Measurements from ENCODE around the gene LRCH1. TPM values are rescaled to one million over a fixed set of nuclear protein-coding genes. Genes with fewer than 3 reads are reported as not detected.

Gene LRCH1
- total and polyA plus RNA-seq, 2 donors (not counting 1 experiment from before 2014, with no cell fraction given), result 12.0 to 12.4 TPM

DNA sequence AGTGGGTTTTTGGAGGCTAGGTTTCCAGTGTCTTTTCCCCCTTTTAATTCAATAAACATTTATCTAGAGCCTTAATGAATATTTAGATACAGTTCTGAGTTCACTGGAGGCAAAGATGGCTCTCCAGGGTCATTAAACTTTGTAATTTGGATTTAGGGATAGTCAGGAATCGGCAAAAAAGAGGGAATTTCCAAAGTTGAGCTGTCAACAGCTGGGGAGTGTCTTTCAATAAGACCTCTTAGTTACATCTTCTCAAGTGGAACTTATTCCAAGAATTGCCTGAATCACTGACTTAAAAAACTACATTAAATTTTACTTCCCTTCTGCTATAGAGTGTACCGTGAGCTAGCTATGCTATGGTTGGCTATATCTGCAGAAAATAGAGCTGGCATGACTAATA is 2.0 kb downstream of the LRCH1 start:
- Histone ChIP-seq H3K4me3 (replicated peaks in 1 of 4; ENCODE audit: control extremely low read depth in 1 of 4, insufficient read depth in 1 of 4, low read depth in 3 of 4, low read length in 4 of 4) (peak overlapping the region; percentile 88 to 94 (median 92)), H3K9me3 (ENCODE audit: control insufficient read depth, insufficient read depth, low read depth, low read length) (no peaks in the 10 kb centered on the region), H3K36me3 (ENCODE audit: control insufficient read depth, insufficient read depth, low read length) (no peaks in the 10 kb centered on the region), H4K20me1 (ENCODE audit: control insufficient read depth, extremely low read depth, insufficient read depth, low read length) (no peaks in the 10 kb centered on the region), H2AFZ (ENCODE audit: low read length) (no peak overlapping the region), H3K4me1 (ENCODE audit: control insufficient read depth, extremely low read depth, insufficient read depth, low read length) (peaks cover 3% of the 10 kb centered on the region), H3K79me2 (ENCODE audit: control insufficient read depth, insufficient read depth, low read length) (peaks cover 56% of the 10 kb centered on the region), H3K27me3 (ENCODE audit: control insufficient read depth, insufficient read depth, low read length) (no peaks in the 10 kb centered on the region), H3K4me2 (ENCODE audit: extremely low read depth, insufficient read depth, low read length) (peak overlapping the region; percentile 68), H3K27ac (ENCODE audit: insufficient read depth, low read length) (peak overlapping the region; percentile 93), H3K9ac (ENCODE audit: insufficient read depth, low read length) (peak overlapping the region; percentile 92)
- TF ChIP-seq EZH2 (IDR thresholded peaks at IDR 0.05; ENCODE audit: low read length, missing control alignments), result no peak
- TF ChIP-seq, protein P1, sequence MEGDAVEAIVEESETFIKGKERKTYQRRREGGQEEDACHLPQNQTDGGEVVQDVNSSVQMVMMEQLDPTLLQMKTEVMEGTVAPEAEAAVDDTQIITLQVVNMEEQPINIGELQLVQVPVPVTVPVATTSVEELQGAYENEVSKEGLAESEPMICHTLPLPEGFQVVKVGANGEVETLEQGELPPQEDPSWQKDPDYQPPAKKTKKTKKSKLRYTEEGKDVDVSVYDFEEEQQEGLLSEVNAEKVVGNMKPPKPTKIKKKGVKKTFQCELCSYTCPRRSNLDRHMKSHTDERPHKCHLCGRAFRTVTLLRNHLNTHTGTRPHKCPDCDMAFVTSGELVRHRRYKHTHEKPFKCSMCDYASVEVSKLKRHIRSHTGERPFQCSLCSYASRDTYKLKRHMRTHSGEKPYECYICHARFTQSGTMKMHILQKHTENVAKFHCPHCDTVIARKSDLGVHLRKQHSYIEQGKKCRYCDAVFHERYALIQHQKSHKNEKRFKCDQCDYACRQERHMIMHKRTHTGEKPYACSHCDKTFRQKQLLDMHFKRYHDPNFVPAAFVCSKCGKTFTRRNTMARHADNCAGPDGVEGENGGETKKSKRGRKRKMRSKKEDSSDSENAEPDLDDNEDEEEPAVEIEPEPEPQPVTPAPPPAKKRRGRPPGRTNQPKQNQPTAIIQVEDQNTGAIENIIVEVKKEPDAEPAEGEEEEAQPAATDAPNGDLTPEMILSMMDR (conservative IDR thresholded peaks at IDR 0.05 in 1 of 2, IDR thresholded peaks at IDR 0.05 in 1 of 2; ENCODE audit: low read depth in 1 of 2, low read length in 2 of 2), result no peak
- peak; percentile 16 to 56 for DNase-seq (ENCODE audit: low read depth in 2 of 2)

DNA sequence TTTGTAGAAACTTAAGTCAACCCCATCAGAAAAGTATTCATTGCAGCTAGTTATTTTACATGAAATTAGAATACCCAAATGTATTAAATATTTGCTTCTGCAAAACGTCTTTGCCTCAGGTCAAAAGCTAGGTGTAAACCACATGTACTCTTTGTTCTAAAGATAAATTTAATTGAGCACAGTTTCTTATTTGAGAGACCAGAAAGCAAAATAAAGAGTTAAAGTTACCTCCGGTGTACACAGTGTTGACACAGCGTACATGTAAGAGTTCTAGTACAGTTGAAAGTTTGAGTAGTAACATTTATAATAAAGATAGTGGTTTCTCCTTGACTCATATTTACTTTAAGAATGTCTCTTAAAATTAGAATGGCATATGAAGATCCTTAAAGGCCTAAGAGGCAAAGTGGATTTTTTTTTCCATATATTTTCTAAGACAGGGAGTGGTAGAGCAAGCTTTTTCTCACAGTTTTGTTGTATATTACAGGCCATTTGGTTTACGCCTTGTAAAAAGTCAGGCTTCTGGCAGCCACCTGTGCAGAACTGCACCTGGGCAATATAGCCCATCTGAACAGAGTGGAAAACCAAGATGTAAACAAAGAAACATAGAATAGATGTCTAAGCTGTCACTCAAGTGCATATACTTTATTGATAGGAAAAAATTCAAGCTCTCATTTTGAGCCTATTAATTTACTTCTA is 2.9 kb downstream of the LRCH1 start:
- Histone ChIP-seq H4K20me1 (ENCODE audit: control insufficient read depth, extremely low read depth, insufficient read depth, low read length) (no peaks in the 10 kb centered on the region), H3K4me1 (ENCODE audit: control insufficient read depth, extremely low read depth, insufficient read depth, low read length) (peaks cover 4% of the 10 kb centered on the region), H3K36me3 (ENCODE audit: control insufficient read depth, insufficient read depth, low read length) (no peaks in the 10 kb centered on the region), H3K4me3 (replicated peaks in 1 of 4; ENCODE audit: control extremely low read depth in 1 of 4, insufficient read depth in 1 of 4, low read depth in 3 of 4, low read length in 4 of 4) (peak overlapping the region in 2 of 4 experiments; percentile 88 to 94), H3K9me3 (ENCODE audit: control insufficient read depth, insufficient read depth, low read depth, low read length) (no peaks in the 10 kb centered on the region), H3K27ac (ENCODE audit: insufficient read depth, low read length) (no peak overlapping the region), H3K79me2 (ENCODE audit: control insufficient read depth, insufficient read depth, low read length) (peaks cover 64% of the 10 kb centered on the region), H2AFZ (ENCODE audit: low read length) (no peak overlapping the region), H3K4me2 (ENCODE audit: extremely low read depth, insufficient read depth, low read length) (peak overlapping the region; percentile 68), H3K9ac (ENCODE audit: insufficient read depth, low read length) (no peak overlapping the region), H3K27me3 (ENCODE audit: control insufficient read depth, insufficient read depth, low read length) (no peaks in the 10 kb centered on the region)
- TF ChIP-seq, protein P1 (conservative IDR thresholded peaks at IDR 0.05 in 1 of 2, IDR thresholded peaks at IDR 0.05 in 1 of 2; ENCODE audit: low read depth in 1 of 2, low read length in 2 of 2), result no peak
- TF ChIP-seq EZH2 (IDR thresholded peaks at IDR 0.05; ENCODE audit: low read length, missing control alignments), result no peak
- DNase-seq (ENCODE audit: low read depth in 2 of 2), result no peak

DNA sequence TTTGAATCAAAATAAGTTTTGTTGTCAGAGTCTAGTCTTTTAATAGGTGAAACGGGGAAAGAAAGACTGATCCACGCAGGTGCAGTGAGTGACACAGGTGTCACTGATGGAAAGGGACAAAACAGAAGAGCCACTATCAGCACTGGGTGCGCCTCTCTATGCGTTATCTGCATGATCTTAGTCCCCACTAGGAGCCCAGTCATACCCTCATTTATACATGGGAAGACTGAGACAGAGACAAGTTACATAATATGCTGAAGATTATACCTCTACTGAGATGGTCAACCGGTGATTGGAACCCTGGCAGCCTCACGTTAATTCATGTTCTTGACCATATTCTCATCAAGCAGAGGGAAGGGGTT is 3.4 kb downstream of the LRCH1 start:
- no peak overlapping the region for H3K4me3 ChIP-seq (replicated peaks in 1 of 4; ENCODE audit: control extremely low read depth in 1 of 4, insufficient read depth in 1 of 4, low read depth in 3 of 4, low read length in 4 of 4)
- DNase-seq (ENCODE audit: low read depth in 2 of 2), result no peak
- no peak overlapping the region for H3K27ac ChIP-seq (ENCODE audit: insufficient read depth, low read length)
- H3K4me1 ChIP-seq (ENCODE audit: control insufficient read depth, extremely low read depth, insufficient read depth, low read length), result peaks cover 9% of the 10 kb centered on the region
- H4K20me1 ChIP-seq (ENCODE audit: control insufficient read depth, extremely low read depth, insufficient read depth, low read length), result no peaks in the 10 kb centered on the region
- peaks cover 69% of the 10 kb centered on the region for H3K79me2 ChIP-seq (ENCODE audit: control insufficient read depth, insufficient read depth, low read length)
- H2AFZ ChIP-seq (ENCODE audit: low read length), result no peak overlapping the region
- no peak overlapping the region for H3K4me2 ChIP-seq (ENCODE audit: extremely low read depth, insufficient read depth, low read length)
- TF ChIP-seq, protein P1 (conservative IDR thresholded peaks at IDR 0.05 in 1 of 2, IDR thresholded peaks at IDR 0.05 in 1 of 2; ENCODE audit: low read depth in 1 of 2, low read length in 2 of 2), result no peak
- H3K9ac ChIP-seq (ENCODE audit: insufficient read depth, low read length), result no peak overlapping the region
- no peaks in the 10 kb centered on the region for H3K36me3 ChIP-seq (ENCODE audit: control insufficient read depth, insufficient read depth, low read length)
- no peaks in the 10 kb centered on the region for H3K9me3 ChIP-seq (ENCODE audit: control insufficient read depth, insufficient read depth, low read depth, low read length)
- H3K27me3 ChIP-seq (ENCODE audit: control insufficient read depth, insufficient read depth, low read length), result no peaks in the 10 kb centered on the region

All from fibroblast of lung (primary cell).